ENCODE results near the gene XIRP2. TPM values are rescaled to one million over a fixed set of nuclear protein-coding genes. Genes with fewer than 3 reads are reported as not detected.

Gene XIRP2
- total and polyA plus RNA-seq, 2 of the 8 experiments (the other 6 are each of a cell fraction or from before 2014, with no cell fraction given), result 0.11 TPM; not detected in 1

GRCh38 chr2:166870346-166870745, 17.9 kb upstream of the XIRP2 start:
- no peak overlapping the region for H3K23ac ChIP-seq (ENCODE audit: insufficient read length)
- no peak overlapping the region for H2AFZ ChIP-seq (ENCODE audit: low read length)
- CTCF ChIA-PET (ENCODE audit: partially characterized antibody), result no interaction called here
- H2BK5ac ChIP-seq (ENCODE audit: low read depth, low read length), result no peak overlapping the region
- no peak overlapping the region for H2BK12ac ChIP-seq (ENCODE audit: low read depth, low read length)
- no peak overlapping the region for H3K4me3 ChIP-seq (ENCODE audit: extremely low read depth in 1 of 4, insufficient read depth in 2 of 4, low read depth in 3 of 4, low read length in 4 of 4)
- no peaks in the 10 kb centered on the region for H3K23me2 ChIP-seq (ENCODE audit: low read depth, low read length)
- no peak overlapping the region for H4K5ac ChIP-seq (ENCODE audit: insufficient read length, low read depth, low read length)
- DNase-seq (ENCODE audit: low read depth in 1 of 2, low spot score in 2 of 2) (no peak), FAIRE-seq (no peak)
- no peak overlapping the region for H2BK15ac ChIP-seq (ENCODE audit: low read length)
- no peaks in the 10 kb centered on the region for H3K9me3 ChIP-seq (ENCODE audit: insufficient read depth in 2 of 2, low read depth in 1 of 2, low read length in 1 of 2)
- H3K56ac ChIP-seq (replicated peaks; ENCODE audit: insufficient read length, low read depth, low read length), result no peak overlapping the region
- H3K4me1 ChIP-seq (replicated peaks in 1 of 4; ENCODE audit: control insufficient read depth in 3 of 4, insufficient read depth in 4 of 4, low read length in 3 of 4), result no peaks in the 10 kb centered on the region
- no peak overlapping the region for H3K9ac ChIP-seq (replicated peaks in 1 of 4; ENCODE audit: extremely low read depth in 1 of 4, low read depth in 3 of 4, low read length in 3 of 4)
- H3K36me3 ChIP-seq (ENCODE audit: control insufficient read depth in 2 of 4, insufficient read depth in 4 of 4, low read length in 3 of 4), result no peaks in the 10 kb centered on the region
- H3K79me2 ChIP-seq (ENCODE audit: control insufficient read depth in 1 of 2, insufficient read depth in 2 of 2, low read length in 2 of 2), result no peaks in the 10 kb centered on the region
- no peak overlapping the region for H4K91ac ChIP-seq (replicated peaks; ENCODE audit: insufficient read length, low read length)
- no peak overlapping the region for H3K14ac ChIP-seq (ENCODE audit: insufficient read length)
- H2BK20ac ChIP-seq (ENCODE audit: low read length), result no peak overlapping the region
- H3K18ac ChIP-seq (ENCODE audit: extremely low read depth, low read length), result no peak overlapping the region
- POLR2A ChIA-PET (ENCODE audit: partially characterized antibody), result no interaction called here
- H3K27ac ChIP-seq (ENCODE audit: low read depth, low read length), result no peak overlapping the region
- H4K20me1 ChIP-seq (replicated peaks in 1 of 2; ENCODE audit: control insufficient read depth in 1 of 2, insufficient read depth in 2 of 2, low read length in 2 of 2), result no peaks in the 10 kb centered on the region
- no peaks in the 10 kb centered on the region for H3K79me1 ChIP-seq (ENCODE audit: low read depth, low read length)
- H4K8ac ChIP-seq (ENCODE audit: extremely low read depth, insufficient read depth, low read length), result no peak overlapping the region
- H3K27me3 ChIP-seq (replicated peaks in 1 of 4; ENCODE audit: control insufficient read depth in 3 of 4, extremely low read depth in 1 of 4, insufficient read depth in 3 of 4, low read length in 3 of 4), result no peaks in the 10 kb centered on the region
- H2BK120ac ChIP-seq (replicated peaks; ENCODE audit: low read depth, low read length), result no peak overlapping the region
- H3K4me2 ChIP-seq (ENCODE audit: insufficient read depth in 1 of 2, low read depth in 2 of 2, low read length in 2 of 2), result no peak overlapping the region
- H3K4ac ChIP-seq (replicated peaks; ENCODE audit: insufficient read length, low read depth, low read length), result no peak overlapping the region
- no peak overlapping the region for H2AK5ac ChIP-seq (ENCODE audit: low read depth, low read length)
- WGBS, 2 experiments (ENCODE audit: extremely low coverage in 1 of 2, insufficient coverage in 1 of 2, insufficient read length in 1 of 2, insufficient replicate concordance in 2 of 2, low coverage in 1 of 2, low lambda C conversion rate in 2 of 2, missing lambda C conversion rate in 1 of 2), result 90% methylated on average over 1 of the region's 1 CpG; no CpG with 5 or more reads in 1 of the 2 experiments
- no peak for TF ChIP-seq TBP (IDR thresholded peaks at IDR 0.05; ENCODE audit: low read depth, low read length)

Data from H1 (cell line).